Measurements from ENCODE around the gene OR2L13.

OR2L13 gene

GRCh38 chr1:248111157-248111556, 16.2 kb downstream of the OR2L13 start:
- DNase-seq = no peak
- Histone ChIP-seq H3K27me3 (replicated peaks; ENCODE audit: control insufficient read depth, insufficient read depth, low read length, poor library complexity, severe bottlenecking) (no peaks in the 10 kb centered on the region), H3K36me3 (ENCODE audit: control insufficient read depth, insufficient read depth, low read length) (no peaks in the 10 kb centered on the region), H3K9me3 (ENCODE audit: control insufficient read depth, low read length) (peaks cover 13% of the 10 kb centered on the region), H3K4me1 (ENCODE audit: control insufficient read depth, insufficient read depth, low read length, poor library complexity, severe bottlenecking) (no peaks in the 10 kb centered on the region), H3K27ac (ENCODE audit: insufficient read depth, low read length, poor library complexity, severe bottlenecking) (no peak overlapping the region), H3K4me3 (ENCODE audit: insufficient read depth, low read depth, low read length, poor library complexity, severe bottlenecking) (no peak overlapping the region)

- no peak overlapping the region for H3K4me3 ChIP-seq (ENCODE audit: insufficient read depth, low read depth, low read length, poor library complexity, severe bottlenecking)
- H3K4me1 ChIP-seq (ENCODE audit: control insufficient read depth, insufficient read depth, low read length, poor library complexity, severe bottlenecking) = no peaks in the 10 kb centered on the region
- H3K27me3 ChIP-seq (replicated peaks; ENCODE audit: control insufficient read depth, insufficient read depth, low read length, poor library complexity, severe bottlenecking) = no peaks in the 10 kb centered on the region
- DNase-seq = no peak
- no peak overlapping the region for H3K27ac ChIP-seq (ENCODE audit: insufficient read depth, low read length, poor library complexity, severe bottlenecking)
- no peaks in the 10 kb centered on the region for H3K36me3 ChIP-seq (ENCODE audit: control insufficient read depth, insufficient read depth, low read length)
- H3K9me3 ChIP-seq (ENCODE audit: control insufficient read depth, low read length) = peaks cover 13% of the 10 kb centered on the region
Observed at GRCh38 chr1:248114890-248115289, 19.9 kb downstream of the OR2L13 start.

GRCh38 chr1:248127653-248128052, 32.7 kb downstream of the OR2L13 start:
- no peak for DNase-seq
- no peak overlapping the region for H3K27ac ChIP-seq (ENCODE audit: insufficient read depth, low read length, poor library complexity, severe bottlenecking)

GRCh38 chr1:248136811-248137210, 41.8 kb downstream of the OR2L13 start:
- no peak overlapping the region for H3K27ac ChIP-seq (ENCODE audit: insufficient read depth, low read length, poor library complexity, severe bottlenecking)
- no peak for DNase-seq
- no peaks in the 10 kb centered on the region for H3K9me3 ChIP-seq (ENCODE audit: control insufficient read depth, low read length)
- no peaks in the 10 kb centered on the region for H3K36me3 ChIP-seq (ENCODE audit: control insufficient read depth, insufficient read depth, low read length)
- no peaks in the 10 kb centered on the region for H3K27me3 ChIP-seq (replicated peaks; ENCODE audit: control insufficient read depth, insufficient read depth, low read length, poor library complexity, severe bottlenecking)
- no peaks in the 10 kb centered on the region for H3K4me1 ChIP-seq (ENCODE audit: control insufficient read depth, insufficient read depth, low read length, poor library complexity, severe bottlenecking)
- no peak overlapping the region for H3K4me3 ChIP-seq (ENCODE audit: insufficient read depth, low read depth, low read length, poor library complexity, severe bottlenecking)

More at GRCh38 chr1:248127653-248128052, 32.7 kb downstream of the OR2L13 start:
- Histone ChIP-seq H3K27me3 (replicated peaks; ENCODE audit: control insufficient read depth, insufficient read depth, low read length, poor library complexity, severe bottlenecking) (no peaks in the 10 kb centered on the region), H3K4me1 (ENCODE audit: control insufficient read depth, insufficient read depth, low read length, poor library complexity, severe bottlenecking) (no peaks in the 10 kb centered on the region), H3K36me3 (ENCODE audit: control insufficient read depth, insufficient read depth, low read length) (no peaks in the 10 kb centered on the region), H3K4me3 (ENCODE audit: insufficient read depth, low read depth, low read length, poor library complexity, severe bottlenecking) (no peak overlapping the region), H3K9me3 (ENCODE audit: control insufficient read depth, low read length) (no peaks in the 10 kb centered on the region)

- Histone ChIP-seq H3K4me1 (ENCODE audit: control insufficient read depth, insufficient read depth, low read length, poor library complexity, severe bottlenecking) (no peaks in the 10 kb centered on the region), H3K36me3 (ENCODE audit: control insufficient read depth, insufficient read depth, low read length) (no peaks in the 10 kb centered on the region), H3K4me3 (ENCODE audit: insufficient read depth, low read depth, low read length, poor library complexity, severe bottlenecking) (no peak overlapping the region), H3K9me3 (ENCODE audit: control insufficient read depth, low read length) (no peaks in the 10 kb centered on the region), H3K27me3 (replicated peaks; ENCODE audit: control insufficient read depth, insufficient read depth, low read length, poor library complexity, severe bottlenecking) (no peaks in the 10 kb centered on the region), H3K27ac (ENCODE audit: insufficient read depth, low read length, poor library complexity, severe bottlenecking) (no peak overlapping the region)
- DNase-seq = no peak
Observed at GRCh38 chr1:248140846-248141245, 45.9 kb downstream of the OR2L13 start.

- no peaks in the 10 kb centered on the region for H3K9me3 ChIP-seq (ENCODE audit: control insufficient read depth, low read length)
- H3K27ac ChIP-seq (ENCODE audit: insufficient read depth, low read length, poor library complexity, severe bottlenecking) = no peak overlapping the region
- H3K4me1 ChIP-seq (ENCODE audit: control insufficient read depth, insufficient read depth, low read length, poor library complexity, severe bottlenecking) = no peaks in the 10 kb centered on the region
- H3K27me3 ChIP-seq (replicated peaks; ENCODE audit: control insufficient read depth, insufficient read depth, low read length, poor library complexity, severe bottlenecking) = no peaks in the 10 kb centered on the region
- DNase-seq = no peak
- no peak overlapping the region for H3K4me3 ChIP-seq (ENCODE audit: insufficient read depth, low read depth, low read length, poor library complexity, severe bottlenecking)
- no peaks in the 10 kb centered on the region for H3K36me3 ChIP-seq (ENCODE audit: control insufficient read depth, insufficient read depth, low read length)
Observed at GRCh38 chr1:248143311-248143710, 48.3 kb downstream of the OR2L13 start.

GRCh38 chr1:248144513-248145198, 49.7 kb downstream of the OR2L13 start, which contains the start of gene OR2M5:
Gene OR2M5 (plus strand): TSS chr1:248145148. CDS start chr1:248145148, 0 bp downstream.
- Histone ChIP-seq H3K4me1 (ENCODE audit: control insufficient read depth, insufficient read depth, low read length, poor library complexity, severe bottlenecking) (no peaks in the 10 kb centered on the region), H3K9me3 (ENCODE audit: control insufficient read depth, low read length) (no peaks in the 10 kb centered on the region)

More at GRCh38 chr1:248144513-248145198, 49.7 kb downstream of the OR2L13 start, which contains the start of gene OR2M5:
- Histone ChIP-seq H3K27ac (ENCODE audit: insufficient read depth, low read length, poor library complexity, severe bottlenecking) (no peak within 1 kb of the TSS), H3K27me3 (replicated peaks; ENCODE audit: control insufficient read depth, insufficient read depth, low read length, poor library complexity, severe bottlenecking) (no peaks in the 10 kb centered on the region), H3K4me3 (ENCODE audit: insufficient read depth, low read depth, low read length, poor library complexity, severe bottlenecking) (no peak within 1 kb of the TSS), H3K36me3 (ENCODE audit: control insufficient read depth, insufficient read depth, low read length) (no peaks in the 10 kb centered on the region)
- no peak for DNase-seq

Measured in effector memory CD4-positive, alpha-beta T cell (primary cell).